HL-60/S4 treated with retinoic acid at 250 ng/mL for 4 days and 3 days (cell line): ENCODE data around the gene PPP1R15A.
"Not testable (repeated sequence)": the region's sequence is repeated elsewhere in the genome, so short reads cannot be mapped to it uniquely, and the experiment has no call there.

ENCODE experiments used
- in situ Hi-C: fragments of 300-500 bp; cut with MboI; formaldehyde crosslinking; loops from 2 replicates; pipeline ENCODE4 v1.7.0; 2022; ENCODE audit warnings: low sequenced_read_pairs

The PPP1R15A gene

DNA sequence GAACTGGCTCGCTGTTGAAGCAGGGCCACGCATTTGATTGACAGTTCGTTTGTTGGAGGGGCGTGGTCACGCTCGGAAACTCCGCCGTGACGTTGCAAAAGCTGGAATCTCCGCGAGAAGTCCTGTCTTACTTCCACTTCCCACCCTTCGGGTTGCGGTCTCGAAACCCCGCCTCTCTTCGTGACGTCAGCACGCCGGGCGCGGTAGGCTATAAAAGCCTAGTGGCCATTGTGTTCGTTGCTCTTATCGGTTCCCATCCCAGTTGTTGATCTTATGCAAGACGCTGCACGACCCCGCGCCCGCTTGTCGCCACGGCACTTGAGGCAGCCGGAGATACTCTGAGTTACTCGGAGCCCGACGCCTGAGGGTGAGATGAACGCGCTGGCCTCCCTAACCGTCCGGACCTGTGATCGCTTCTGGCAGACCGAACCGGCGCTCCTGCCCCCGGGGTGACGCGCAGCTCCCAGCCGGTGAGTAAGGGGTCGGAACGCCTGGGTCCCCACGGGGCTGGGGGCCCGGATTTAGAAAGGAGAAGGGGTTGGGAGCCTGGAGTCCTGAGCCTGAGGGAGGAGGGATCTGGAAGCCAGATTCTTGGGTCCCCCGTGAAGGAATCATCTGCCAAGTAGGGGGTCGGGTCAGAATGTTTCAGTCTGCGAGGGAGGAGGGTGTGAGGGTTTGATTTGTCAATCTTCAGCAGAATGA is at the start of gene PPP1R15A:
TSS of gene PPP1R15A (plus strand) at position 240 of the 702 bp plus-strand sequence. CDS start 813 bp downstream, outside the sequence.
- in situ Hi-C loops, result no loop called here

DNA sequence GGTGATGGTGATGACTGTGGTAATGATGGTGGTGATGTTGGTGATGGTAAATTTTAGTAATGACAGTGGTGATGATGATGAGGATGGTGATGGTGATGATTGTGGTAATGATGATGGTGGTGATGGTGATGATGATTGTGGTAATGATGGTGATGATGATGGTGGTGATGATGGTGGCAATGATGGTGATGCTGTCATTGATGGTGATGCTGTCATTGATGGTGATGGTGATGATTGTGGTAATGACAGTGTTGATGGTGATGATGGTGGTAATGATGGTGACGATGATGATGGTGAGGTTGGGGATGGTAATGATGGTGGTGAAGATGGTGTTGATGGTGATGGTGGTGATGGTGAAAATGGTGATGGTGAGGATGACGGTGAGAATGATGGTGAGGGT is 49.7 kb upstream of the PPP1R15A start:
- in situ Hi-C loops, result no loop called here

- in situ Hi-C loops, result no loop called here
These were observed 45.6 kb upstream of the PPP1R15A start for GRCh38 chr19:48826606-48827020.

- in situ Hi-C loops, result no loop called here
These were observed 42.1 kb upstream of the PPP1R15A start for GRCh38 chr19:48830088-48830487.

DNA sequence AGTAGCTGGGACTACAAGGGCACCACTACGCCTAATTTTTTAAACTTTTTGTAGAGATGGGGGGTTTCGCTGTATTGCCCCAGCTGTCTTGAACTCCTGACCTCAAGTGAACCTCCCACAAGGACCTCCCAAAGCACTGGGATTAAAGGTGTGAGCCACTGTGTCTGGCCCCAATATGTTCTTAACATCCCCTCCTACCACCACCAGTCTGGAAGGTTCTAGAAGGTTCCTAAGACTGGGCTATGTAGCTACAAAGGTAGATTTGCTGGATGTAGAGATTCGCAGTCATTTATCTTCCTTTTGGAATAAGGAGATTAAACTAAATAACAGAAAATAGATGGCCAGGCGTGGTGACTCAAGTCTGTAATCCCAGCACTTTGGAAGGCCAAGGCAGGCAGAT is 41.3 kb upstream of the PPP1R15A start:
- in situ Hi-C loops, result no loop called here

DNA sequence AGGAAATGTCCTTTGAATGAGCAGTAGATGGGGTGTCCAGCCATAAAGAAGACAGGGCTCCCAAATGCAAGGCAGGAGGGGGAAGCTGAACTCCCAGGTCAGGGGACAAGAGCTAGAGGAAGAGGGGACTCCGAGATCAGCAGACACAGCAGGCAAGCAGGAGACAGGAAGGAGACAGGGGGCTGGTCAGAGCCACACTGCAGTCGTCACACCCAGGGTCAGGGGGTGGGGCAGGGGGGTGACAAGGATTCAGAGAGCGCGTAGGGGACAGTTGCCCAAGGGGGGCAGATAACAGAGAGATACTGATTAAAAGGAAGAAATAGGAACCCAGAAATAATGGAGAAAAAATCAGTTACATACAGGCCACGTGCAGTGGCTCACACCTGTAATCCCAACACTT is 39.2 kb upstream of the PPP1R15A start:
- in situ Hi-C loops, result no loop called here

DNA sequence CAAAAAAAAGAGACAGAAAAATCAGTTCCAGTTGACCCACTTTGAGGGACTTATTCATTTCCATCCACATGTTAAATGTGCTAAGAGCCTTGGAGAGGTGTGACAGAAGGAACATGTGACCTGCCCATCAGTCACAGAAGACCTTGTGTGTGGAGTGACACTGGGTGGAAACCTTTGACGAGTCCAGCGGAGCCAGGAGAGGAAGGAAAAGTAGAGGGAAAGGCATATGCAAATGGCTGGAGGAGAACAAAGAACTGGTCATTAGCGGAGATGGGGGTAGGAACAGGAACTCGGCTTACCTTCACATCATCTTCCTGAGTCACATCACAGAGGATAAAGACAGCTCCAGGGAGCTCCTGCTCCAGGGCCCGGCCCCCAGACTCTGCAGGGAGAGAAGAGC is 38.2 kb upstream of the PPP1R15A start:
- in situ Hi-C loops, result no loop called here

GRCh38 chr19:48835734-48836088 is 36.5 kb upstream of the PPP1R15A start:
- in situ Hi-C loops, result no loop called here

- in situ Hi-C loops, result no loop called here
These were observed 35.9 kb upstream of the PPP1R15A start, which contains the start of gene HSD17B14 for GRCh38 chr19:48836089-48837017. Gene HSD17B14 (minus strand): TSS chr19:48836491. CDS start chr19:48836411, 80 bp downstream.

GRCh38 chr19:48837051-48837524 is 35.1 kb upstream of the PPP1R15A start:
- in situ Hi-C loops, result no loop called here

DNA sequence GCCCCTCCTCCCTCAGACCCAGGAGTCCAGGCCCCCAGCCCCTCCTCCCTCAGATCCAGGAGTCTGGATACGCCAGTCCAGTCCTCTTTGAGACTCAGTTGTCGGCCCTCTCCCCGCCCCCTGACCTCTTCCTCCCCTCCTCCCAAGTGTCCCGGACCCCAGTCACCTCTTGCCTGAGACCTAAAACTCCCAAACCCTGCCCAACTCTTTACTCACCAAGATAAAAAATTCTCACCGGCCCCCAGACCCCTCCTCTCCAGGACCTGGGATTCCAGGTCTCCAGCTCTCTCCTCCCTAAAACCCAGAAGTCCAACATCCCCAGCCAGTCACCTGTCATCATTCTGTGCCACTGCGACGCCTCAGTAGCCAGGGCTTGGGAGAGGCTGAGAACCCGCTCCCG is 34.5 kb upstream of the PPP1R15A start:
- in situ Hi-C loops, result no loop called here

- in situ Hi-C loops, result no loop called here
These were observed 31.2 kb upstream of the PPP1R15A start for GRCh38 chr19:48841047-48841446.

- in situ Hi-C loops, result no loop called here
These were observed 30.6 kb upstream of the PPP1R15A start for GRCh38 chr19:48841571-48841970.

DNA sequence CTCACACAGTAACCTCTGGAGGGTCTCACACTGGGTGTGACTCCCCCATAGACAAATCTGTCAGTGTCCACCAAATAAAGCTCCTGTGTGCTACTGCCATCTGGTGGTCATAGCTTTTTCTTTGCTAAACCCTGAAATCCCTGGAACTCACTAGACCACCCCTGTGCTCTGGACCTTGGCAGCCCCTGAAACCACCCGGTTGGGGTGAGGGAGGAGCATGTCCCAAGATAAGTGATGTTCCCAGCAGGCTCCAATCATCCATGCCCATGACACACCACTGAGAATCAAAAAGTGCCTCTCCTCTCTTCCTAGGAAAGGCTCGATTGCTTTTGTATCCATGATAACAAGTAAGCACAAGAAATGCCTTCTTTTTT is 29.4 kb upstream of the PPP1R15A start:
- in situ Hi-C loops, result no loop called here

DNA sequence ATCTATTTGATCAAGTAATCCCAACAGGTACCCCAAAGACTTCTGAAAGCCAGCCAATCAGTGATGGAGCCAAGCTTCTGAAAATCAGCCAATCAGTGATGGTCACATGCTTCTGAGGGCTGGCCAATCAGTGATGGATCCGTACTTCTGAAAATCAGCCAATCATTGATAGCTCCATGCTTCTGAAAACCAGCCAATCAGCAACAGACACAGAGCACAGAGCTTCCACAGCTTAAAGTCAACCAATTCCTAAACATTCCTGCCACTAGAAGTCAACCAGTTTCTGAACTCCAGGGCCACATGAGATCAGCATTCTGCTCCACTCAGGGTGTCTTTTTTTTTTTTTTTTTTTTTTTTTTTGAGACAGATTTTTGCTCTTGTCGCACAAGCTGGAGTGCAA is 27.7 kb upstream of the PPP1R15A start:
- in situ Hi-C loops, result no loop called here

- in situ Hi-C loops, result no loop called here
These were observed 26.8 kb upstream of the PPP1R15A start for GRCh38 chr19:48845384-48845783.

DNA sequence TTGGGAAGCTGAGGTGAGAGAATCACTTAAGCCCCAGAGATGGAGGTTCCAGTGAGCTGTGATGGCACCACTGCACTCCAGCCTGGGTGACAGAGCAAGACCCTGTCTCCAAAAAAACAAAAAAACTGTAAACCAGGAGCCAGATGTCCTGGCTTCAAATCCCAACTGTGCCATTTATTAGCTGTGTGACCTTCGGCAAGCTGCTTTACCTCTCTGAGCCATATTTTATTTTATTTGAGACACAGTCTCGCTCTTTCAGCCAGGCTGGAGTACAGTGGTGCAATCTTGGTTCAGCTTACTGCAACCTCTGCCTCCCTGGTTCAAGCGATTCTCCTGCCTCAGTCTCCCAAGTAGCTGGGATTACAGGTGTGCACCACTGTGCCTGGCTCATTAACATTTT is 25.6 kb upstream of the PPP1R15A start:
- in situ Hi-C loops, result not testable (repeated sequence)

DNA sequence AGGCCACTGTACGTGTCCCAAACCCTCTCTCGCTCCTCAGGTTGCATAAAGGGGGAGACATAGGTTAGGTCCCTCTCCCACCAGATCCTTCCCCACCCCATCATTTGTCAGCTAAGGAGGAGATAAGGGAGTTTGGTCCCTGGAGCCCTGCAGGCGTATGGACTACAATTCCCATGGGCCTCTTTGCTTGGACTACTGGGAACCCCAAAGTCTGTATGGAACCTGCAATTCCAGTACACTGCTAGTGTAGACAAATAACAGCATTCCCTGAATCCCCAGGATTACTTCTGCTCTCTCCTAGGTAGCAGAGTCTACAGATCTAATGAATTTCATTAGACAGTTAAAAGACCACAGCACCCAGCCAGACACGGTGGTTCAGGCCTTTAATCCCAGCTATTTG is 19.9 kb upstream of the PPP1R15A start:
- in situ Hi-C loops, result no loop called here

DNA sequence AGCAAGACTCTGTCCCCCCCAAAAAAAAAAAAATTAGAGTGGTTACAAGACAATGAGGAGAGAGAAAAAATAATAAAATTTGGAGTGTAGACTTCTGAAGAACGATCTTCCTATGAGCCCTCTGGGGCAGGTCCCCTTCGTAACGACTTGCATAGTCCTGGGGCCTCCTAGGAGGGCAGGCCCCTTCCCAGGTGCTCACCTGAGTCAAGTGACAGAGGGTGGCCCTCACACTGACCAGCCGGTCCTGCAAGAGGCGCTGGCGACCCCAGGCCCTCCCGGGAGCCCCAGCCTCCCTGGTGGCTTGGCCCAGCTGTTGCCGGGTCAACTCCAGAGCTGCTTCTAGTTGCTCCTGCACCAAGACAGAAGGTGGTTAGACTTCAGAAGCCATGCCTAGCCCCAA is 18.7 kb upstream of the PPP1R15A start:
- in situ Hi-C loops, result no loop called here

DNA sequence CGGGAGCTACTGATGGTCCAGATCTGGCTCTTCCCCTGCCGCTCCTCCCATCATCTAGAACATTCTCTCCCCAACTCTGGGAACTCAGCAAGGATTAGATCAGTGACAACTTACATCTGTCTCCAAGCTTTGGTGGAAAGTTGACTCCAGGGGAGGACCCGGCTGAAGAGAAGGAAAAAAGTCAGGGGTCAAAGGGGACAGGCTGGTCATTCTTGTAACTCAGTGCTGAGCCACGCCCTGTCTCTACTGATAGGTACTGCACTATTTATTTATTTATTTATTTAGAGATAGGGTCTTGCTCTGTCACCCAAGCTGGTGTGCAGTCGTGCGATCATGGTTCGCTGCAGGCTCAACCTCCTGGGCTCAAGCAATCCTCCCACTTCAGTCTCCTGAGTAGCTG is 18.1 kb upstream of the PPP1R15A start:
- in situ Hi-C loops, result no loop called here

DNA sequence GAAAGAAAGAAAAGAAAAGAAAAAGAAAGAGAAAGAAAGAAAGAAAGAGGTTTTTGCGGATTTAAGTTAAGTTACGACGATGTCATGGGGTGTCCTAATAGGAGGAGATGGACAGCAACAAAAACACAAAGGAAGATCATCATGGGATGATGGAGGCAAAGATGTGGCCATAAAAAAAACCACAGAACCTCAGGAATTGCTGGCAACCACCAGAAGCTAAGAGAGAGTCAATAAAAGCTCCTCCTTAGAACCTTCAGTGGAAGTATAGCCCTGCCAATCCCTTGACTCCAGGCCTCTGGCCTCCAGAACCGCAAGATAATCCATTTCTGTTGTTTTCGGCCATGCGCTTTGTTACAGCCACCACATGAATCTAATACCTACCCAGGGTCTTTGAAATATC is 15.3 kb upstream of the PPP1R15A start:
- in situ Hi-C loops, result no loop called here
